ENCODE measurements around the gene COL6A5.

The COL6A5 gene

DNA sequence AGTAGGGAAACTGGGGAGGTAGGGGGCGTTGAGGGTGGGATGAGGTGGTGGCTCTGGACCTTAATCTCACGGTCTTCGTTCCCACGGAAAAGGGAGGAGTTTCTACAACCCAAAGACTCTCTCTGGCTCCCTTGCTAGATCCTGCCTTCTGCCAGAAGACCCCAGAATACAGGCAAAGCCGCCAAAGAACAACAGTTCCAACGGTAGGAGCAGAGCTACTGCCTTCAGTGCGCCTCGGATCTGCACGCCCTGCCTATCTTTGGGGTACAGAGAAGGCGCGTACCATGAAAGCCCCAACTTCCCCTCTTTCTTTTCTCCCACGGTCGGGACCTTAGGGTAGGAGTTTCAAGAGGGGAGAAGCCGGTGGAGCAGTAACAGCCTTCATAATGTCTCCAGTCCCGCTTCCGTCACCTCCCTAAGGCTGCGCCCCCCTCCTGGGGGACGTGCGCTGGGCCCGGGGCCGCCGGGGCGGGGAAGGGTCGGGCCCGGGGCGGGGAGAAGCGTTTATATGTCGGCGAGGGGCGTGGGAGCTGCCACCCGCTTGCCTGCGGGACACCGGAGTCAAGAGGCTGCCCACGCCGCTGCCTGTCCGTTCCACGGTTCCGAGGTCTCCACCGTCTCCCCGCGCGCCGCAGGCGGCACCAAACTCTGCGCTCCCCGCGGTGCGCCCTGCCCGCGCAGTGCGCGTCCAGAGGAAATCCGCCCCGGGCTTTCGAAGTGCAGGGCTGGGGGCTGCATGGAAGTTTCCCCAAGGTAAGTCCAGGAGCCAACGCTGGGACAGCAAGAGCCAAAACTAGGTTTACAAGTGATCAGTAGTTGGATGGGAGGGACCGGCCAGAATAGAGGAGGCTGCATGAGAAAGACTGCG lies 171.4 kb downstream of the COL6A5 start, which contains the start of gene COL6A6:
Gene COL6A6 (plus strand): TSS at position 533 of the 868 bp plus-strand sequence. CDS start 43,188 bp downstream, outside the sequence.
- DNase-seq (ENCODE audit: low read depth in 3 of 3): no peak

DNA sequence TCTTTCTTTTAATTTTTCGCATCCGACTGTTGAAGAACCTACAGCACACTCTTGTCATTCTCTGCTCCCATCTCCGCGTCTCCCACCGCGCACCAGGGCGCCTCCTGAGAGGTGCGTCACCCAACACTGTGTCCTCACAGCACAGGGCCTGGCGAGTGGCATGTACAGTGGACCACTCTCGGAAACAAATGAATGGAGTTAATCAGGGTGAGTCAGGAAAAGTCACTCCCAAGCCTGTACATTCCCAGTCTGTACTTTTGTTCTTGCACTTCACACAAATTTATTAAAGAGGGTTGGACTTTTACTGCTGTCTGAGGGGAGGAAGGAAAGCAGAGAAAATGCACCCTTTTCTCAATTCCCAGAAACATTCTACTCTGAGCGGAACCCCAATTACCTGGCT lies 172.1 kb downstream of the COL6A5 start:
- DNase-seq (ENCODE audit: low read depth in 3 of 3): no peak

DNA sequence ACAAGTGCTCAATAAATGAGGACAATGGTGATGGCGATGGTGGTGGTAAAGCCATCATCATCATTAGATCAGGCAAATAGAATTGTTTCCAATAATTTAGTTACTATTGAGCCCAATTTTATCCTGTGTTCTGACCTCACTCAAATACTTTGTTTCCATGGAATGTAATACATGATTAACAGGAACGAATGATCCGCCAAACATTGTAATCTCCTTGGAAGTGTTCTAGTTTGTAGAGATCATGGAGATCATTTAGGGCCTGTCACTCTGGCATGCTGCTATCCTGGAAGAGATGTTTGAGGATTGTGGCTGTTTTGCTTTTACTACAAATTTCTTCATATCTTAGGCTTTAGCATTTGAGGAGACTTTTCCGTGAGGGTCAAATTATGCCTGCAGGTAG lies 174.3 kb downstream of the COL6A5 start:
- DNase-seq (ENCODE audit: low read depth in 3 of 3): no peak

- DNase-seq (ENCODE audit: low read depth in 3 of 3): no peak
Measured at GRCh38 chr3:130522399-130522798, 176.9 kb downstream of the COL6A5 start.

GRCh38 chr3:130527426-130527825 lies 182.0 kb downstream of the COL6A5 start:
- no peak for DNase-seq (ENCODE audit: low read depth in 3 of 3)

DNA sequence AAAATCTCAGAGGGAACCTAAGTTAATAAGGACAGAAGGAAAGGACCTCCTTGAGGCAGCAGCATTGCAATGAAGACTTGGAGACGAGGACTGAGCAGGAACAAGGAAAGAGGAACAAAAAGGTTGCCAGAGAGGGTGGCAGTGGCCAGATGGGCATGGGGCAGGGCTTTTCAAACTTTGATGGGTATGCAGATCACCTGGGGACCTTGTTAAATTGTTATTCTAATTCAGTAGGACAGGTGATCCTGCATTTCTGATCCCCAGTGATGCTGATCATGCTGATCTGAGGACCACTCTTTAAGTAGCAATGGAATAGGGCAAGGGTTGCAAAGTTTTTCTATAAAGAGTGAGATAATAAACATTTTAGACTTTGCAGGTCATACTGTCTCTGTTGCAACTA lies 182.6 kb downstream of the COL6A5 start:
- DNase-seq (ENCODE audit: low read depth in 3 of 3): no peak

- no peak for DNase-seq (ENCODE audit: low read depth in 3 of 3)
Measured at GRCh38 chr3:130529486-130530215, 184.2 kb downstream of the COL6A5 start.

GRCh38 chr3:130533247-130533646 lies 187.8 kb downstream of the COL6A5 start:
- DNase-seq (ENCODE audit: low read depth in 3 of 3): no peak

Data from stimulated activated CD4-positive, alpha-beta T cell treated with anti-CD3 and anti-CD28 coated beads, TNF-alpha, amount 100 ng/mL, for 4 hours (primary cell).